ENCODE data around the gene ACP7.

ACP7 gene

GRCh38 chr19:39059302-39059701, 24.9 kb upstream of the ACP7 start:
- Histone ChIP-seq H3K4me3 (ENCODE audit: low read depth, low read length) (no peak overlapping the region), H3K4me2 (ENCODE audit: low read length) (no peak overlapping the region), H4K91ac (ENCODE audit: low read depth, low read length) (no peak overlapping the region), H3K18ac (ENCODE audit: low read length) (no peak overlapping the region), H4K12ac (ENCODE audit: low read depth, low read length) (no peak overlapping the region), H2BK12ac (ENCODE audit: low read length) (no peak overlapping the region), H3K27ac (ENCODE audit: low read depth, low read length) (no peak overlapping the region), H3K4me1 (ENCODE audit: control insufficient read depth in 1 of 2, insufficient read depth in 2 of 2, low read length in 2 of 2) (no peaks in the 10 kb centered on the region), H2BK120ac (ENCODE audit: insufficient read depth, low read length, poor library complexity) (no peak overlapping the region), H2BK5ac (ENCODE audit: low read depth, low read length, poor library complexity) (no peak overlapping the region), H2AFZ (ENCODE audit: insufficient read depth, low read length, poor library complexity) (no peak overlapping the region), H4K8ac (ENCODE audit: low read depth, low read length) (no peak overlapping the region), H3K36me3 (ENCODE audit: control insufficient read depth in 1 of 2, insufficient read depth in 2 of 2, low read length in 2 of 2) (no peaks in the 10 kb centered on the region), H3K9me3 (ENCODE audit: insufficient read depth, low read depth, low read length) (peaks cover 4% of the 10 kb centered on the region), H3K79me1 (ENCODE audit: low read length) (no peaks in the 10 kb centered on the region), H3K14ac (ENCODE audit: low read length) (no peak overlapping the region), H3K9ac (ENCODE audit: low read length) (no peak overlapping the region), H2AK5ac (ENCODE audit: low read length) (no peak overlapping the region), H3K79me2 (ENCODE audit: control insufficient read depth, insufficient read depth, low read length, poor library complexity) (no peaks in the 10 kb centered on the region), H3K27me3 (ENCODE audit: insufficient read depth, low read length) (no peaks in the 10 kb centered on the region), H3K4ac (ENCODE audit: low read depth, low read length) (no peak overlapping the region), H3K23ac (ENCODE audit: low read length) (no peak overlapping the region)
- no peak for DNase-seq

DNA sequence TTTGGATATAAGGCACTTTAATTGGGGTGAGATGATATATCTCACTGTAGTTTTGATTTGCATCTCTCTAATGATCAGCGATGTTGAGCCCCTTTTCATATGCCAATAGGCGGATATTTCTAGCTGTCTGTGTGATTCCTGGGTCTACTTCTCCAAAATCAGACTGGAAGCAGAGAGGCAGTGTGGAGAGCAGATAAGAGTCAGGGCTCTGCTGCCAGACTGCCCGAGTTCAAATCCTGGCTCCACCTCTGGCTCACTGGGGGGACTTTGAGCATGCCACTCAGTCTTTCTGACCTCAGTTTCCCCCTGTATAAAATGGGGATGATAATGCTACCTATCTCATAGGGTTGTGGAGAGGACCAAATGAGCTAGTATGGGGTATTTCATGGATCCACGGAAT, 24.0 kb upstream of the ACP7 start:
- H2BK5ac ChIP-seq (ENCODE audit: low read depth, low read length, poor library complexity) = no peak overlapping the region
- no CpG with 5 or more reads among the region's 4 CpGs for WGBS (ENCODE audit: extremely low coverage, insufficient coverage, insufficient read length)
- H4K12ac ChIP-seq (ENCODE audit: low read depth, low read length) = no peak overlapping the region
- no peaks in the 10 kb centered on the region for H3K79me2 ChIP-seq (ENCODE audit: control insufficient read depth, insufficient read depth, low read length, poor library complexity)
- no peak overlapping the region for H3K4me3 ChIP-seq (ENCODE audit: low read depth, low read length)
- H4K91ac ChIP-seq (ENCODE audit: low read depth, low read length) = no peak overlapping the region
- DNase-seq = no peak
- H3K23ac ChIP-seq (ENCODE audit: low read length) = no peak overlapping the region
- H4K8ac ChIP-seq (ENCODE audit: low read depth, low read length) = no peak overlapping the region
- H3K4me1 ChIP-seq (ENCODE audit: control insufficient read depth in 1 of 2, insufficient read depth in 2 of 2, low read length in 2 of 2) = no peaks in the 10 kb centered on the region
- H2AK5ac ChIP-seq (ENCODE audit: low read length) = no peak overlapping the region
- no peak overlapping the region for H3K18ac ChIP-seq (ENCODE audit: low read length)
- H3K36me3 ChIP-seq (ENCODE audit: control insufficient read depth in 1 of 2, insufficient read depth in 2 of 2, low read length in 2 of 2) = no peaks in the 10 kb centered on the region
- no peaks in the 10 kb centered on the region for H3K9me3 ChIP-seq (ENCODE audit: insufficient read depth, low read depth, low read length)
- no peaks in the 10 kb centered on the region for H3K27me3 ChIP-seq (ENCODE audit: insufficient read depth, low read length)
- H2BK12ac ChIP-seq (ENCODE audit: low read length) = no peak overlapping the region
- H3K14ac ChIP-seq (ENCODE audit: low read length) = no peak overlapping the region
- no peak overlapping the region for H3K27ac ChIP-seq (ENCODE audit: low read depth, low read length)
- H3K79me1 ChIP-seq (ENCODE audit: low read length) = no peaks in the 10 kb centered on the region
- no peak overlapping the region for H2BK120ac ChIP-seq (ENCODE audit: insufficient read depth, low read length, poor library complexity)
- no peak overlapping the region for H3K9ac ChIP-seq (ENCODE audit: low read length)
- H2AFZ ChIP-seq (ENCODE audit: insufficient read depth, low read length, poor library complexity) = no peak overlapping the region
- no peak overlapping the region for H3K4me2 ChIP-seq (ENCODE audit: low read length)
- no peak overlapping the region for H3K4ac ChIP-seq (ENCODE audit: low read depth, low read length)

DNA sequence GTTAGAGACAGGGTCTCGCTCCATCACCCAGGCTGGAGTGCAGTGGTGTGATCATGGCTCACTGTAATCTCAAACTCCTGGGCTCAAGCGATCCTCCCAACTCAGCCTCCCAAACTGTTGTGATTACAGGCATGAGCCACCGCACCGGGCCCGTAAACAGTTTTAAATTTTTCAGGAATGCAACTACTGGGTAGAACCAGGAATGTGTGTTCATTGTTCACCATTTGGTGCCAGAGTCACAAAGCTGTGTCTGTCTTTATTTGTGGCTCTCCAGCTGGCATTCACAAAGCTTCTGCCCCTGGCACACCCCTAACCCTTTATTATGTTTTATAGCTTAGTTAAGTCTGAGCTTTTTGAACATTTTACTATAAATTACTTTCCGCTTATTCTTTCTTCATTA, 19.8 kb upstream of the ACP7 start:
- WGBS (ENCODE audit: extremely low coverage, insufficient coverage, insufficient read length) = no CpG with 5 or more reads among the region's 6 CpGs
- no peaks in the 10 kb centered on the region for H3K79me2 ChIP-seq (ENCODE audit: control insufficient read depth, insufficient read depth, low read length, poor library complexity)
- no peak overlapping the region for H3K4me3 ChIP-seq (ENCODE audit: low read depth, low read length)
- H2BK5ac ChIP-seq (ENCODE audit: low read depth, low read length, poor library complexity) = no peak overlapping the region
- H4K91ac ChIP-seq (ENCODE audit: low read depth, low read length) = no peak overlapping the region
- H3K9ac ChIP-seq (ENCODE audit: low read length) = no peak overlapping the region
- no peak overlapping the region for H3K23ac ChIP-seq (ENCODE audit: low read length)
- no peak overlapping the region for H3K27ac ChIP-seq (ENCODE audit: low read depth, low read length)
- no peak overlapping the region for H2AFZ ChIP-seq (ENCODE audit: insufficient read depth, low read length, poor library complexity)
- H3K18ac ChIP-seq (ENCODE audit: low read length) = no peak overlapping the region
- no peaks in the 10 kb centered on the region for H3K4me1 ChIP-seq (ENCODE audit: control insufficient read depth in 1 of 2, insufficient read depth in 2 of 2, low read length in 2 of 2)
- no peaks in the 10 kb centered on the region for H3K79me1 ChIP-seq (ENCODE audit: low read length)
- H3K4ac ChIP-seq (ENCODE audit: low read depth, low read length) = no peak overlapping the region
- H4K12ac ChIP-seq (ENCODE audit: low read depth, low read length) = no peak overlapping the region
- no peak overlapping the region for H3K4me2 ChIP-seq (ENCODE audit: low read length)
- H4K8ac ChIP-seq (ENCODE audit: low read depth, low read length) = no peak overlapping the region
- no peak overlapping the region for H2BK120ac ChIP-seq (ENCODE audit: insufficient read depth, low read length, poor library complexity)
- no peak for DNase-seq
- no peak overlapping the region for H3K14ac ChIP-seq (ENCODE audit: low read length)
- H2BK12ac ChIP-seq (ENCODE audit: low read length) = no peak overlapping the region
- no peak overlapping the region for H2AK5ac ChIP-seq (ENCODE audit: low read length)
- H3K9me3 ChIP-seq (ENCODE audit: insufficient read depth, low read depth, low read length) = no peaks in the 10 kb centered on the region
- no peaks in the 10 kb centered on the region for H3K27me3 ChIP-seq (ENCODE audit: insufficient read depth, low read length)
- H3K36me3 ChIP-seq (ENCODE audit: control insufficient read depth in 1 of 2, insufficient read depth in 2 of 2, low read length in 2 of 2) = no peaks in the 10 kb centered on the region

DNA sequence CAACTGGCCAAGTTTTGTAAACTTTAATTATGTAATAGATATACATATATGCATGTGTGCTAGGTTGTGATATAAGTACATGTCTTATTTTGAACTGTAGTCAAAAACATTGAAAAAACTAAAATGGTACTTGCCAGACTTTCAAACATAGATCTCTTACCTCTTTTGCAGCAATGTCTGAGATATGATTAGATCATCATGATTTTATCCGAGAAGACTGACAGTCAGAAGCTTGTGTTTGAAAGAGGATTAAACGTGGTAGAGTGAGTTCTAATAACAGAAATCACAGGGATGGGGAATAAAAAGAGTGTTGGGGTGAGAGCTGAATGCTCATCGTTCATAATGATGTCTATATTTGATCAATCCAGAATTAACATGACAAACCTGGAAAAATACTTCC, 18.2 kb upstream of the ACP7 start:
- Histone ChIP-seq H4K91ac (ENCODE audit: low read depth, low read length) (no peak overlapping the region), H3K23ac (ENCODE audit: low read length) (no peak overlapping the region), H3K4me2 (ENCODE audit: low read length) (no peak overlapping the region), H3K4ac (ENCODE audit: low read depth, low read length) (no peak overlapping the region), H3K9me3 (ENCODE audit: insufficient read depth, low read depth, low read length) (no peaks in the 10 kb centered on the region), H3K36me3 (ENCODE audit: control insufficient read depth in 1 of 2, insufficient read depth in 2 of 2, low read length in 2 of 2) (no peaks in the 10 kb centered on the region), H4K8ac (ENCODE audit: low read depth, low read length) (no peak overlapping the region), H2BK5ac (ENCODE audit: low read depth, low read length, poor library complexity) (no peak overlapping the region), H2BK120ac (ENCODE audit: insufficient read depth, low read length, poor library complexity) (no peak overlapping the region), H3K27me3 (ENCODE audit: insufficient read depth, low read length) (no peaks in the 10 kb centered on the region), H2BK12ac (ENCODE audit: low read length) (no peak overlapping the region), H2AFZ (ENCODE audit: insufficient read depth, low read length, poor library complexity) (no peak overlapping the region), H2AK5ac (ENCODE audit: low read length) (no peak overlapping the region), H3K14ac (ENCODE audit: low read length) (no peak overlapping the region), H3K79me1 (ENCODE audit: low read length) (no peaks in the 10 kb centered on the region), H3K4me1 (ENCODE audit: control insufficient read depth in 1 of 2, insufficient read depth in 2 of 2, low read length in 2 of 2) (peaks cover 3 to 4% of the 10 kb centered on the region in 2 experiments), H3K79me2 (ENCODE audit: control insufficient read depth, insufficient read depth, low read length, poor library complexity) (no peaks in the 10 kb centered on the region), H3K9ac (ENCODE audit: low read length) (no peak overlapping the region), H3K27ac (ENCODE audit: low read depth, low read length) (no peak overlapping the region), H4K12ac (ENCODE audit: low read depth, low read length) (no peak overlapping the region), H3K4me3 (ENCODE audit: low read depth, low read length) (no peak overlapping the region), H3K18ac (ENCODE audit: low read length) (no peak overlapping the region)
- no peak for DNase-seq
- WGBS (ENCODE audit: extremely low coverage, insufficient coverage, insufficient read length) = no CpG with 5 or more reads among the region's 3 CpGs

- H2AFZ ChIP-seq (ENCODE audit: insufficient read depth, low read length, poor library complexity) = no peak overlapping the region
- H2BK120ac ChIP-seq (ENCODE audit: insufficient read depth, low read length, poor library complexity) = no peak overlapping the region
- no peak overlapping the region for H3K9ac ChIP-seq (ENCODE audit: low read length)
- no peak overlapping the region for H3K18ac ChIP-seq (ENCODE audit: low read length)
- no peak overlapping the region for H3K4me2 ChIP-seq (ENCODE audit: low read length)
- no peaks in the 10 kb centered on the region for H3K27me3 ChIP-seq (ENCODE audit: insufficient read depth, low read length)
- no peak overlapping the region for H4K91ac ChIP-seq (ENCODE audit: low read depth, low read length)
- no peak overlapping the region for H4K12ac ChIP-seq (ENCODE audit: low read depth, low read length)
- WGBS (ENCODE audit: extremely low coverage, insufficient coverage, insufficient read length) = no CpG with 5 or more reads among the region's 4 CpGs
- H3K4me1 ChIP-seq (ENCODE audit: control insufficient read depth in 1 of 2, insufficient read depth in 2 of 2, low read length in 2 of 2) = peaks cover 3 to 4% of the 10 kb centered on the region in 2 experiments
- H2BK12ac ChIP-seq (ENCODE audit: low read length) = no peak overlapping the region
- no peak overlapping the region for H2BK5ac ChIP-seq (ENCODE audit: low read depth, low read length, poor library complexity)
- H3K23ac ChIP-seq (ENCODE audit: low read length) = no peak overlapping the region
- no peak overlapping the region for H3K4ac ChIP-seq (ENCODE audit: low read depth, low read length)
- H3K14ac ChIP-seq (ENCODE audit: low read length) = no peak overlapping the region
- no peak overlapping the region for H4K8ac ChIP-seq (ENCODE audit: low read depth, low read length)
- H2AK5ac ChIP-seq (ENCODE audit: low read length) = no peak overlapping the region
- DNase-seq = no peak
- H3K4me3 ChIP-seq (ENCODE audit: low read depth, low read length) = no peak overlapping the region
- H3K79me2 ChIP-seq (ENCODE audit: control insufficient read depth, insufficient read depth, low read length, poor library complexity) = no peaks in the 10 kb centered on the region
- H3K36me3 ChIP-seq (ENCODE audit: control insufficient read depth in 1 of 2, insufficient read depth in 2 of 2, low read length in 2 of 2) = no peaks in the 10 kb centered on the region
- H3K9me3 ChIP-seq (ENCODE audit: insufficient read depth, low read depth, low read length) = no peaks in the 10 kb centered on the region
- H3K79me1 ChIP-seq (ENCODE audit: low read length) = no peaks in the 10 kb centered on the region
- no peak overlapping the region for H3K27ac ChIP-seq (ENCODE audit: low read depth, low read length)
These were observed 17.1 kb upstream of the ACP7 start for GRCh38 chr19:39067104-39067503.
